ENCODE measurements around the gene SHANK1.

SHANK1 gene

DNA sequence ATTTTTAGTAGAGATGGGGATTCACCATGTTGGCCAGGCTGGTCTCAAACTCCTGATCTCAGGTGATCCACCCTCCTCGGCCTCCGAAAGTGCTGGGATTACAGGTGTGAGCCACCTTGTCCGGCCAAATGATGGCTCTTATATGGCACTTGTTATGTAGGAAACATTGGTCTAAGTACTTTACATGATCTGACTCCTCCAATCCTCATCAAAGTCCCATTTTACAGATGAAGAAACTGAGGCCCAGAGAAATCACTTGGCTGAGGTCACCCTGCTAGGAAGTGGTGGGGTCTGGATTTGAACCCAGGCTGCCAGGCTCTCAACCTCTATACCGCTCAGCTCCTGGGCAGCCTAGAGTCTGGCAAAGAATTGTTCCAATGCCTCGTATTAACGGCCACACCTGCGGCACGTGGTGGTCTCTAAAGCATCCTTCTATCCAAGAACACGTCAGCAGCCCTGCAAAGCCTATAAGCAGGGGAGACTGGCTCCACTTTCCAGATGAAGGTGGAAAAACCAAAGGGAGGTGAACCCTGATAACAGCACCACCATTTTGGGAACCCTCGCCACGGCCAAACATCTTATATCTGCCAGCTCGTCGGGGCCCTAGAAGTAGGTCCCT is 18.1 kb downstream of the SHANK1 start:
- Histone ChIP-seq H3K79me2 (ENCODE audit: control insufficient read depth, insufficient read depth, low read length, unreplicated experiment) (no peaks in the 10 kb centered on the region), H3K27me3 (ENCODE audit: insufficient read depth, low read length) (peaks cover 13% of the 10 kb centered on the region; the same call in 1 of the 2 replicates), H2AFZ (ENCODE audit: low read length, unreplicated experiment) (no peak overlapping the region), H3K27ac (ENCODE audit: low read depth, low read length) (no peak overlapping the region), H3K4me1 (ENCODE audit: control insufficient read depth, insufficient read depth, low read length, unreplicated experiment) (no peaks in the 10 kb centered on the region), H3K36me3 (ENCODE audit: insufficient read depth, low read length) (no peaks in the 10 kb centered on the region), H3K4me3 (ENCODE audit: low read depth, low read length) (no peak overlapping the region)

DNA sequence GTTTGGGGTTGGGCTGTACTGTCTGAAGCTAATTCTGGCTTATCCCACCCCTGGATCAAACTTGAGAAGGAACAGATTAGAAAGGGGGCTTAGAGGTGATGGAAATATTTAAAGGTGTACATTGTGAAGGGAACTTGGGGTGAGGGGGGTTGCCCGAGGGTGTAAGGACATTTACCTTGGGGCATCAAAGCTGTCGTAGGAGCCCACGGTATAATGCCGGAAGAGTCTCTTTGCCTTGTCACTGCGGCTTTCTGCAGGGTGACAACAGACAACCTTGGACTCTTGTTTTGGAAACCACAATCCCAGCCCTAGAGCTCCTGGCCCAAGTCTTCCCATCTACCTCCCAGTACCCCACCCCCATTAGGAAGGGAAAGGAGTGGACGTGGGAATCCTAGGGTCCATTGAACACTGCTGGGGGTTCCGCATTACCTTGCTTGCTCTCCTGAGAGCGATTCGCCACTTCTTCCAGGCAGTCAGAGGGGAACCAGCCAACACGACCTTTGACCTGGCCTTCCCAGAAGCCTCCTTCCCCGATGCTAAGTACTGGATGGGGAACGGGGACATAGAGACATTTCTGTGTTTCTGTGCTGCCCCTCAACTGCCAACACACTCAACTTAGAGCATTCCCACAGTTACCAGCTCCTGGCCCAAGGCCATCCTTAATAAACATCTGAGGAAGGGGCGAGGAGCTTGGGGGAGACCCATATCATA is 22.0 kb downstream of the SHANK1 start:
- Histone ChIP-seq H3K4me1 (ENCODE audit: control insufficient read depth, insufficient read depth, low read length, unreplicated experiment) (no peaks in the 10 kb centered on the region), H3K27me3 (ENCODE audit: insufficient read depth, low read length) (peaks cover 34% of the 10 kb centered on the region), H2AFZ (ENCODE audit: low read length, unreplicated experiment) (no peak overlapping the region), H3K79me2 (ENCODE audit: control insufficient read depth, insufficient read depth, low read length, unreplicated experiment) (no peaks in the 10 kb centered on the region), H3K4me3 (ENCODE audit: low read depth, low read length) (no peak overlapping the region), H3K36me3 (ENCODE audit: insufficient read depth, low read length) (no peaks in the 10 kb centered on the region), H3K27ac (ENCODE audit: low read depth, low read length) (no peak overlapping the region)

DNA sequence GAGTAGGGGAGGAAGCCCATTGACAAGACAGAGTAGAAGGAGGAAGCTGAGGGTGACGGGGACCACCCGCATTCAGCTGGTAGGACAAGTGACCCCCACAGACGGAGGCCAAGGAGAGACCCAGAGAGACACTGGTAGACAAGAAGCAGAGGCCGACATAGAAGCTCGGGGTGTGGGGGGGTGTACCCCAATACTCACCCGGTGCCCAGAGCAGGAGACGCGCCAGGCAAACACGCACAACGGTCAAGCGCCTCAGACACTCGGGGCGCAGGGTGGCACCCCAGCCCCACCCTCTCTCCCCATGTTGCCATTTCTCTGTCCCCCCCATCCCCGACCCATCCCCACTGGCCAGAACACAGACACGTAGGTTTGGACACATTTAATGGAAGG is 23.5 kb downstream of the SHANK1 start:
- Histone ChIP-seq H3K4me1 (ENCODE audit: control insufficient read depth, insufficient read depth, low read length, unreplicated experiment) (no peaks in the 10 kb centered on the region), H3K27ac (ENCODE audit: low read depth, low read length) (no peak overlapping the region), H2AFZ (ENCODE audit: low read length, unreplicated experiment) (no peak overlapping the region), H3K27me3 (ENCODE audit: insufficient read depth, low read length) (peaks cover 35% of the 10 kb centered on the region), H3K79me2 (ENCODE audit: control insufficient read depth, insufficient read depth, low read length, unreplicated experiment) (no peaks in the 10 kb centered on the region), H3K36me3 (ENCODE audit: insufficient read depth, low read length) (no peaks in the 10 kb centered on the region), H3K4me3 (ENCODE audit: low read depth, low read length) (no peak overlapping the region)

DNA sequence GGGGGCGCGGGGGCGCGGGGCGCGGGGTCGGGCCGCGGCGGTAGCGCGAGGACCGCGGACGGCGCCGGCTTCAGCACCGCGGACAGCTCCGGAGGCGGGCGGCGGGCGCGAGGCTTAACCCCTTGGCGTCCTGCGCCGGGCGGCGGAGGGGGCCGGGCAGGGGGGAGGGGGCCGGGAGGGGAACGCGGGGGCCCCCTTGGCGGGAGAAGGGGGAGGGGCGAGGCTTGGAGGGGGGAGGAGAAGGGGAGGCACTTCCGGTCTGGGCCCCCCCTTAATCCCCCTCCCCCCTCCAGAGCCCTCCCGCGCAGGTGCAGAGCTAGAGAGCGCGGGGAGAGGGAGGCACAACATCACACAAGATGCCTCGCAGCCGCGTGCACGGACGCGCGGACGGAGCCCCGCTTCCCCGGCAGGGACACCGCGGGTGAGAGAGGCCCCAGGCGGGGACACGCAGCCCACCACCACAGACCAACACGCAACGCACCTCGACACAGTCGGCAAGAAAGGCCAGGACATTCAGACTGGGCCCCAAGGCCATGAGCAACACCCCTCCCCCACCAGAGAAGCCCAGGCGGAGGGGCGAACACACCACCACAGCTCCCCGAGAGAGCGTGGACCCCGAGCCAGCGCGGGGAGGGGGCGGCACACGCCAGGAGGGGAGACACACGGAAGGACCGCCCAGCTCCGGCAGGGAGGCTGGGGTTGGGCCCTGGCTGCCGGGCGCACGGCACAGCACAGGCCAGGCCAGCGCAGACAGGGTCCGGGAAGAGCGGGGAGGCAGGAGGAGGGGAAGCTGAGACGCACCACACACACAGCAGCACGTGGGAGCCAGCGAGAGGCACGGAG is 24.1 kb downstream of the SHANK1 start:
- Histone ChIP-seq H3K27me3 (ENCODE audit: insufficient read depth, low read length) (peaks cover 35% of the 10 kb centered on the region), H3K4me1 (ENCODE audit: control insufficient read depth, insufficient read depth, low read length, unreplicated experiment) (no peaks in the 10 kb centered on the region), H3K79me2 (ENCODE audit: control insufficient read depth, insufficient read depth, low read length, unreplicated experiment) (no peaks in the 10 kb centered on the region), H3K27ac (ENCODE audit: low read depth, low read length) (no peak overlapping the region), H2AFZ (ENCODE audit: low read length, unreplicated experiment) (no peak overlapping the region), H3K36me3 (ENCODE audit: insufficient read depth, low read length) (no peaks in the 10 kb centered on the region), H3K4me3 (ENCODE audit: low read depth, low read length) (no peak overlapping the region)

DNA sequence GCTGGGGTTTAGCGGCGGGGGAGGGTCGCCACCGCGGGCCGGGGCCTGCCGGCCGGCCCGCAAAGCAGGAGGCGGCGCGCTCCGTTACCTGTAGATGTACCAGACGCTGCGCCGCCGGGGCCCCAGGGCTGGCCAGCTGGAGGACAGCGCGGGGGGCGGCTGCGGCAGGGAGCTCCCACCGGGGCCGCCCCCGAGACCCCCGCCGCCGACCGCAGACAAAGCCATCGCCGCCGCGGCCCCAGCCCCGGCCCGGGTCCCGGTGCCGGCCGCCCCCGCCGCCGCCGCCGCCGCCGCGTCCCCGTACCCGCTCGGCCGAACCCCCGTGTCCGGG is 24.8 kb downstream of the SHANK1 start:
- H3K27ac ChIP-seq (ENCODE audit: low read depth, low read length) = no peak overlapping the region
- H3K4me1 ChIP-seq (ENCODE audit: control insufficient read depth, insufficient read depth, low read length, unreplicated experiment) = no peaks in the 10 kb centered on the region
- no peaks in the 10 kb centered on the region for H3K79me2 ChIP-seq (ENCODE audit: control insufficient read depth, insufficient read depth, low read length, unreplicated experiment)
- H3K4me3 ChIP-seq (ENCODE audit: low read depth, low read length) = no peak overlapping the region
- peaks cover 35% of the 10 kb centered on the region for H3K27me3 ChIP-seq (ENCODE audit: insufficient read depth, low read length)
- no peak overlapping the region for H2AFZ ChIP-seq (ENCODE audit: low read length, unreplicated experiment)
- H3K36me3 ChIP-seq (ENCODE audit: insufficient read depth, low read length) = no peaks in the 10 kb centered on the region

DNA sequence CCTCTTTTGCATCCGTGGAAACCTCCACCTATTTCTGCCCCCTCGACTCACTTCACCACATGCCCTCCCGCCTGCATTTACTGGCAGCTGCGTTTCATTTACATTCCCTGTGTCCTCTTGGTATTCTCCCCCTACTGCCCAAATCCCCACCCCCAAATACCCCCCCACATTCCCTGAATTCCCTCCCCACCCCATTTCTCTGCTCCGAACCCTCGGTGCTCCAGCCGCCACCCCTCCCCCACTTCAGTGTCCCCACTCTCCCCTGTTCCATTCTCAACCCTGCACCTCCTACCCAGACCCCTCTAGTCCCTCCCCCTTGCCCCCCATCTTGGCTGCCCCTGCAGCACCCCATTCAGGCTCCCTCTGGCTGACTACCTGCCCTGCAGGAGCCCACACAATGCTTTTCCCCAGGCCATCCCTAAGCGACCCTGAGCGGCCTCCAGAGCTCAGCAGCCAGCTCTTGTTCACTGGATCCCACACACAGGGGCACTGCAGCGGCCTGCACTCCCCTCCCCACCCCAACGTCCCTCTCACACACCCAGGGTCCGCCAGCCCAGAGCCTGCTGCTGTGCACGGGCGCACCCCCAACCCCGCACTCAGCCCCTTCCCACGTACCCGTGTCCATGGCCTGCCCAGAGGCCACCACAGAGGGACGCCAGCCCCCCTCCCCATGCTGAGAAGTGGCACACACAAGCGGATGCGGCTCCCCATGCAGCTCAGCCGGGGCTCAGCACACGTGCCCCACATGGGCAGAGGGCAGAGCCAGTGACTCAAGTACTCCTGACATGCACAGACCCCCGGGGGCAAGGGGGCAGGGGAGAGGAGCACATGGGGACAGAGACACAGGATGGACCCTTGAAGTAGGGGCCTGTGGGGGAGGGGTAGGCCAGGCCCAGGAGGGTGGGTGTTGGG is 26.3 kb downstream of the SHANK1 start:
- no peak overlapping the region for H3K4me3 ChIP-seq (ENCODE audit: low read depth, low read length)
- peaks cover 25% of the 10 kb centered on the region for H3K27me3 ChIP-seq (ENCODE audit: insufficient read depth, low read length)
- H3K4me1 ChIP-seq (ENCODE audit: control insufficient read depth, insufficient read depth, low read length, unreplicated experiment) = no peaks in the 10 kb centered on the region
- no peak overlapping the region for H2AFZ ChIP-seq (ENCODE audit: low read length, unreplicated experiment)
- H3K36me3 ChIP-seq (ENCODE audit: insufficient read depth, low read length) = no peaks in the 10 kb centered on the region
- no peak overlapping the region for H3K27ac ChIP-seq (ENCODE audit: low read depth, low read length)
- no peaks in the 10 kb centered on the region for H3K79me2 ChIP-seq (ENCODE audit: control insufficient read depth, insufficient read depth, low read length, unreplicated experiment)

DNA sequence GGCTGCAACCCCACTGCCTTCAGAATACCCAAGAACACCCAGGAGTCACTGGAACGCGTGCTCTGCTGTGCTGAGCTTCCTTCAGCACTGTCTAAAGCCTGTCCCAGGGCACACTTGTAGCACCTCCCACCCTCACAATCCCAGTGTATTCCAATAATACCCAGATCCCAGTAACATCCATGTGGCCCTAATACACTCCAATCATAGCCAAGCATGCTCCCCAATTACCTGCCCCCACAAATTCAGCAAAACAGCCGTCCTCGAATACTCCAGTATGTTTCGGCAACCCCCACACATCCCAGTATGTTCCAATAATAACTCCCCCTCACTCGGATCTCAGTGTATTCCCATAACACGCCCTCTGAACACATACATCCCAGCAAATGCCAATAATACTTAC is 29.2 kb downstream of the SHANK1 start:
- Histone ChIP-seq H3K4me1 (ENCODE audit: control insufficient read depth, insufficient read depth, low read length, unreplicated experiment) (no peaks in the 10 kb centered on the region), H3K36me3 (ENCODE audit: insufficient read depth, low read length) (no peaks in the 10 kb centered on the region), H3K27me3 (ENCODE audit: insufficient read depth, low read length) (peaks cover 18% of the 10 kb centered on the region), H3K27ac (ENCODE audit: low read depth, low read length) (no peak overlapping the region), H3K79me2 (ENCODE audit: control insufficient read depth, insufficient read depth, low read length, unreplicated experiment) (no peaks in the 10 kb centered on the region), H3K4me3 (ENCODE audit: low read depth, low read length) (no peak overlapping the region), H2AFZ (ENCODE audit: low read length, unreplicated experiment) (no peak overlapping the region)

DNA sequence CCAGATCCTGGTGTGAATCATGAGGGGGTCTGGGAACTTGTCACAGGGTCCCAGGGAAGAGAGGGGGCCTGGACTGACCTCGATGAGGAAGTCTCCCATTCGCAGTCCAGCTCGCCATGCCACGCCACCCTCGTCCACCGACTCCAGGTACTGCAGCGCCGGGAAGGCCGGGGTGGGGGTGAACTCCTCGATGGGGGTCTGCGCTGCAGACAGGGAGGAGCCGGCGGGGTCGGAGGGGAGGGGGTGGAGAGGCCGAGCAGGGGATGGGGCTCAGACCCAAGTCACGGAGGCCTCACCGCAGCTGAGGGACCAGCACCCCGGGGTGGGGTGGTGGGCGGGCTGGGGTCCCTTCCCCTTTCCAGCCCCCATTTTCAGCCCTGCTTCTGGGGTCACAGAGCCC is 30.8 kb downstream of the SHANK1 start:
- H3K4me1 ChIP-seq (ENCODE audit: control insufficient read depth, insufficient read depth, low read length, unreplicated experiment) = no peaks in the 10 kb centered on the region
- H3K36me3 ChIP-seq (ENCODE audit: insufficient read depth, low read length) = no peaks in the 10 kb centered on the region
- no peak overlapping the region for H3K4me3 ChIP-seq (ENCODE audit: low read depth, low read length)
- H3K27me3 ChIP-seq (ENCODE audit: insufficient read depth, low read length) = peaks cover 10% of the 10 kb centered on the region
- no peaks in the 10 kb centered on the region for H3K79me2 ChIP-seq (ENCODE audit: control insufficient read depth, insufficient read depth, low read length, unreplicated experiment)
- H3K27ac ChIP-seq (ENCODE audit: low read depth, low read length) = no peak overlapping the region
- no peak overlapping the region for H2AFZ ChIP-seq (ENCODE audit: low read length, unreplicated experiment)

DNA sequence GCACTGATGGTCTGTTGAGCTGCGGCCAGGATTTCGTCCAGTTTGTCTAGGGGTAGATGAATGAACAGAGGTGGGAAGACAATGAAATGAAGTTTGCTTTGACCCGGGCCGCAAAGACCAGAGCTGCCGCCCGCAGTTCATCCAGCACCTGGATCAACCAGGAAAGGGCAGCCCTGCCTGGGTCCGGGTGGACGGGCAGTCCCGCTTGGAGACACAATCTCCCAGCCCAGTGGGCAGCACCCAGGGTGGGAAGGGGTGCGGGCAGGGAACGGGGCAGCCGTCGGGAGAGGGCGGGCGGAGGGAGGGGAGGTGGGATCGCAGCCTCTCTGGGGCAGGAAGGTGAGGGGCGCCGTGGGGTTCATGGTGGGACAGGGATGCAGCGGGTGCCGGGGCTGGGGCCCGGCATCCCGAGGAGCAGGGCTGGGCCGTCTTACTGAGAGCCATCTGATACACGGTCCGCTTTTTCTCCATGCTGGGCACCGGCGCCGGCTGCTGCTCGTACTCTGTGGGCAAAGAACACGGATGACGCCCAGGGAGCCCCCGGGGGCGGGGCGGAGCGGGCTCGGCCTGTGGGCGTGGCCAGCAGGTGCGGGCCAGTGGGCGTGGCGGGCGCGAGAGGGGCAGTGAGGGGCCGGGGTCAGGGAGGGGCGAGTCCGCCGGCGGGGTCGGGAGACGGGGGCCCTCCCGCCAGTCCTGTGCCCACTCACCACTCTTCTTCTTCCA is 33.1 kb downstream of the SHANK1 start:
- Histone ChIP-seq H3K4me1 (ENCODE audit: control insufficient read depth, insufficient read depth, low read length, unreplicated experiment) (no peaks in the 10 kb centered on the region), H3K4me3 (ENCODE audit: low read depth, low read length) (no peak overlapping the region), H3K36me3 (ENCODE audit: insufficient read depth, low read length) (no peaks in the 10 kb centered on the region), H3K27ac (ENCODE audit: low read depth, low read length) (no peak overlapping the region), H3K79me2 (ENCODE audit: control insufficient read depth, insufficient read depth, low read length, unreplicated experiment) (no peaks in the 10 kb centered on the region), H3K27me3 (ENCODE audit: insufficient read depth, low read length) (peaks cover 3% of the 10 kb centered on the region; the same call in 1 of the 2 replicates), H2AFZ (ENCODE audit: low read length, unreplicated experiment) (no peak overlapping the region)
